Measurements from ENCODE around the gene CATSPER3. TPM values are rescaled to one million over a fixed set of nuclear protein-coding genes. Genes with fewer than 3 reads are reported as not detected.

Gene CATSPER3
- total and polyA plus RNA-seq, 2 of the 8 experiments (the other 6 are each of a cell fraction or from before 2014, with no cell fraction given): 0.62 TPM; not detected in 1

- no peak for TF ChIP-seq CHD7 (IDR thresholded peaks at IDR 0.05; ENCODE audit: insufficient replicate concordance, low read length)
- no peak for TF ChIP-seq USF2 (IDR thresholded peaks at IDR 0.05; ENCODE audit: low read length)
- no peak for TF ChIP-seq CBX5 (IDR thresholded peaks at IDR 0.05; ENCODE audit: low read depth, low read length)
- no peak for TF ChIP-seq TBP (IDR thresholded peaks at IDR 0.05; ENCODE audit: low read depth, low read length)
- no peak for TF ChIP-seq KDM1A (IDR thresholded peaks at IDR 0.05; ENCODE audit: borderline replicate concordance, low read length)
- no peak for TF ChIP-seq HDAC2 (IDR thresholded peaks at IDR 0.05; ENCODE audit: borderline replicate concordance in 1 of 2, low read depth in 2 of 2, low read length in 2 of 2)
- TF ChIP-seq SUZ12 (IDR thresholded peaks at IDR 0.05; ENCODE audit: low read length): no peak
- no peak for TF ChIP-seq ASH2L (IDR thresholded peaks at IDR 0.05; ENCODE audit: low read length)
- TF ChIP-seq GTF2F1 (IDR thresholded peaks at IDR 0.05; ENCODE audit: borderline replicate concordance, low read depth, low read length): no peak
- no peak for TF ChIP-seq E2F6 (IDR thresholded peaks at IDR 0.05)
These were observed 39.6 kb downstream of the CATSPER3 start (continued) for GRCh38 chr5:135007305-135007704.
